A549 treated with dexamethasone at 1 μM for 4 hours (cell line): ENCODE data around the gene VPS26C. TPM values are rescaled to one million over a fixed set of nuclear protein-coding genes. Genes with fewer than 3 reads are reported as not detected.

Source experiments
- total RNA-seq: library from RNA; stranded (reverse); fragments of 200-300 nt; extraction: Qiagen RNA extraction; gene quantifications from 5 replicates; pipeline ENCODE4 v1.2.3, GENCODE V29; 2022

The VPS26C gene
- total RNA-seq, result 30.8 to 34.4 TPM (median 32.0 TPM) in 5 replicates

GRCh38 chr21:37267269-37268185 lies at the start of gene VPS26C:
TSS of gene VPS26C (minus strand) at chr21:37267334. CDS start at chr21:37267294, 40 bp downstream.

Other genes with a start within 250 kb of the VPS26C start
- 12.9 to 17.9 TPM (median 15.7 TPM) in 5 replicates for gene PIGP, start 194.3 kb downstream of the VPS26C start, total RNA-seq
- 26.0 to 38.9 TPM (median 34.1 TPM) in 5 replicates for gene TTC3, start 194.1 kb downstream of the VPS26C start, total RNA-seq
- 13.3 to 20.8 TPM (median 17.1 TPM) in 5 replicates for gene DYRK1A, start 99.4 kb upstream of the VPS26C start, total RNA-seq